Measurements from ENCODE around the gene IL1R2. TPM values are rescaled to one million over a fixed set of nuclear protein-coding genes. Genes with fewer than 3 reads are reported as not detected.
A peak's percentile ranks its signal among the peaks of the same experiment; 100 is the strongest.

IL1R2 gene
- total RNA-seq, 4 donors from 2014 or later = 12.2 to 207 (median 32.1) TPM

GRCh38 chr2:102044967-102045489 lies 53.3 kb downstream of the IL1R2 start:
- no peak for TF ChIP-seq CTCF (IDR thresholded peaks at IDR 0.05)
- no peak for ATAC-seq (ENCODE audit: low FRiP score)
- DNase-seq (ENCODE audit: low spot score) = no peak

- DNase-seq (ENCODE audit: low spot score) (no peak), ATAC-seq (ENCODE audit: low FRiP score) (no peak)
- no peak for TF ChIP-seq CTCF (IDR thresholded peaks at IDR 0.05)
Measured at GRCh38 chr2:102045697-102046096, 53.9 kb downstream of the IL1R2 start.

- DNase-seq (ENCODE audit: low spot score) (no peak), ATAC-seq (ENCODE audit: low FRiP score) (no peak)
- no peak for TF ChIP-seq CTCF (IDR thresholded peaks at IDR 0.05)
Measured at GRCh38 chr2:102046135-102046986, 54.6 kb downstream of the IL1R2 start.

GRCh38 chr2:102048465-102048864 lies 56.7 kb downstream of the IL1R2 start:
- DNase-seq (ENCODE audit: low spot score) (no peak), ATAC-seq (ENCODE audit: low FRiP score) (no peak)

DNA sequence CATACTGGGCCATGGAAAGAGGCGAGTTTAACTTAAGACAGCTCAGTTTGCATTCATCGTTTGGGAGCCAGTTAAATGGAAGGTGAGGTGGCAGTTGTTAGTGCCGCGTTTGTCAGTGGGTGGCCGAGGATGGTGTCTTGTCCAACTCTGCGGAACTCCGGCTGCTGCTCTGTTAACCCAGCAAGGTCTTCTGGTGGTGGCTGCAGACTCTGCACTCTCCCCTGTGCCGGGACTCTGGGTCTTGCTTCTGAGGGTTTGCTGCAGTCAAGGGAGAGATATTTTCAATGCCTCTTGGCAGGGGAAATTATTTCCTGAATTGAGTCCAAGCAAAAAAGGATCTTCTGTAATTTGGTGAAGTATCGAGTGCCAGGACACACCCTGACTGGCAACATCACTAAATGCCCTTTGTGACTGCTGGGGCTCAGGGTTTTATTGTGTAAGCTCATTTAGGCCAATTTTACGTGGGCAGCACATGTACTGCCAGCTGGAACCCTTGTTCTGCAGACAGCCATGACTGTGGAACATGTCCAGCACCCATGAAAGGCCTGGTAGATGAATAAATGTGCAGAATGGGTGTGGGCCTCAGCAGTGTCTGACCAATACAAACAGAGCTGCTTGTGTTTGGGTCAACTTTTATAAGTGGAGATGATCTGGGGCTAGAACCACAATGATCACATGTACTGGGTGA lies 58.1 kb downstream of the IL1R2 start:
- peak; percentile 68 for ATAC-seq (ENCODE audit: low FRiP score)
- no peak for DNase-seq (ENCODE audit: low spot score)
- no peak for TF ChIP-seq CTCF (IDR thresholded peaks at IDR 0.05)

More at GRCh38 chr2:102048465-102048864, 56.7 kb downstream of the IL1R2 start:
- TF ChIP-seq CTCF (IDR thresholded peaks at IDR 0.05) = no peak

DNA sequence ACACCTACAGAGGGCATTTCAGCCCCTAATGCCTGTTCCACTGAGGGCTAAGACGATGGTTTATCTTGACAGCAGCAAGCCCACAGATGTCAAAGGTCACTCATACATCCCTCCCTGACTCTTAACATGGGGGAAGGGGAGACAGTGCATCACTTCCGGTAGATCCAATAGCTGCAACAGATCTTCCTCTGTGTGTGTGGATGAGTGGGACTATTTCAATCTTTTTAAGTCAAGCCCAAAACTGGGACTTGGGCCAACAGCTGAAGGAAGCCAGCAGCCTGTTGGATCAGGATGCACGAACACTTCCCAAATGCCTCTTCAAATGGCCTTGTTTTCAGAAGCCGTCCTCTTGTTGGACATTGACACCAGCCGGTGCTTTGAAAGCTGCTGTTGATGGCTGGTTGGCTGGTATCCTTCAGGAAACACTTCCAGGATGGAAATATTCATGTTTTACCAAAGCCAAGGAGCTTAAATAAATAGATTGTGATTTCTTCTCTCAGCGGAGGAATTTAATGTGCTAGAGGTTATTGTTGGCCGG lies 59.2 kb downstream of the IL1R2 start:
- peak; percentile 51 for ATAC-seq (ENCODE audit: low FRiP score)
- no peak for DNase-seq (ENCODE audit: low spot score)

More for the DNA sequence above, 59.2 kb downstream of the IL1R2 start:
- no peak for TF ChIP-seq CTCF (IDR thresholded peaks at IDR 0.05)

All from omental fat pad (tissue), 4 donors.